ENCODE results near the gene SYCE1L.
A peak's percentile ranks its signal among the peaks of the same experiment; 100 is the strongest.

SYCE1L gene

DNA sequence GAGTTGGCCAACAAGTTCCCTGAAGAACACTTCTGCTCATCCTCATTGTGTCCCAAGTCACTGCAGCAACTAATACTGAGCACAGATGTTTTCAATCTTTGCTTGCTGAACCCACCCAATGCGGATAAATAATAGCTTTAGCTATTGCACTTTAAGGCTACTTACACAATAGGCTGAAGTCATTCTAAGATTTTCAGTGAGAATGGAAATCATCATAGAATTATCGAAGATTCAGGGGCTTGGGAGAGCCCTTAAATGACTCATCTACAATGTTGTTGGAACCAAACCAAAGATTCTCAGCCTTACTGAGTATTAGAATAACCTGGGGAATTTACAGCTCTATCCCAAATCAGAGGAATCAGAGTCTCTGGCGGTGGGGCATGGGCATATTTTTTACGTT is 51.2 kb downstream of the SYCE1L start:
- Histone ChIP-seq H3K79me1 (ENCODE audit: low read depth, low read length) (no peaks in the 10 kb centered on the region), H3K27ac (replicated peaks; ENCODE audit: low read length) (no peak overlapping the region), H3K9ac (ENCODE audit: low read depth, low read length, poor library complexity) (no peak overlapping the region), H3K18ac (ENCODE audit: low read length) (no peak overlapping the region), H2AFZ (ENCODE audit: low read length) (no peak overlapping the region), H4K91ac (ENCODE audit: low read depth, low read length, poor library complexity) (no peak overlapping the region), H3K27me3 (ENCODE audit: control insufficient read depth in 3 of 3, insufficient read depth in 3 of 3, low read depth in 1 of 3, low read length in 3 of 3) (no peaks in the 10 kb centered on the region), H3K4ac (ENCODE audit: low read length) (no peak overlapping the region), H3K4me2 (ENCODE audit: insufficient read depth, low read length, poor library complexity, severe bottlenecking) (no peak overlapping the region), H2BK12ac (ENCODE audit: low read length) (no peak overlapping the region), H3K4me3 (ENCODE audit: low read length in 2 of 2) (no peak overlapping the region), H2BK5ac (ENCODE audit: low read length) (no peak overlapping the region), H2BK120ac (ENCODE audit: low read depth, low read length) (no peak overlapping the region), H3K4me1 (ENCODE audit: control insufficient read depth in 2 of 2, insufficient read depth in 1 of 2, low read depth in 1 of 2, low read length in 2 of 2) (no peaks in the 10 kb centered on the region), H3K36me3 (replicated peaks in 1 of 2; ENCODE audit: control insufficient read depth in 2 of 2, insufficient read depth in 2 of 2, low read length in 2 of 2) (no peaks in the 10 kb centered on the region), H4K8ac (ENCODE audit: low read depth, low read length) (no peak overlapping the region), H3K23ac (ENCODE audit: low read depth, low read length, poor library complexity) (no peak overlapping the region), H3K14ac (ENCODE audit: low read length) (peak overlapping the region; percentile 63), H2AK5ac (ENCODE audit: low read depth, low read length) (no peak overlapping the region), H2BK15ac (ENCODE audit: low read length) (no peak overlapping the region), H3K9me3 (replicated peaks in 1 of 2; ENCODE audit: control insufficient read depth in 2 of 2, insufficient read depth in 1 of 2, low read depth in 1 of 2, low read length in 2 of 2) (no peaks in the 10 kb centered on the region)
- no CpG with 5 or more reads among the region's 4 CpGs for WGBS, 2 donors (ENCODE audit: extremely low coverage in 2 of 2, insufficient read length in 2 of 2, insufficient replicate concordance in 1 of 2)
- no peak for DNase-seq (ENCODE audit: low spot score)
